NCI-H2227 (cell line): ENCODE measurements around the gene STK38L.

ENCODE experiments used
- DNase-seq: peaks from one replicate; lab custom pipeline; 2025; ENCODE audit not compliant: unreplicated experiment; lab: John Stamatoyannopoulos, UW

Gene STK38L

GRCh38 chr12:27309995-27310315 lies 65.9 kb downstream of the STK38L start:
- DNase-seq, result no peak

GRCh38 chr12:27316947-27317346 lies 72.9 kb downstream of the STK38L start:
- no peak for DNase-seq

GRCh38 chr12:27319409-27319808 lies 75.3 kb downstream of the STK38L start:
- DNase-seq, result no peak

- no peak for DNase-seq
Observed at GRCh38 chr12:27319848-27320247, 75.8 kb downstream of the STK38L start.

- no peak for DNase-seq
Observed at GRCh38 chr12:27324530-27324929, 80.4 kb downstream of the STK38L start.

GRCh38 chr12:27330846-27331245 lies 86.8 kb downstream of the STK38L start:
- no peak for DNase-seq

- DNase-seq, result no peak
Observed at GRCh38 chr12:27331291-27331926, 87.3 kb downstream of the STK38L start.

- DNase-seq, result no peak
Observed at GRCh38 chr12:27331927-27332324, 87.8 kb downstream of the STK38L start.

- no peak for DNase-seq
Observed at GRCh38 chr12:27332407-27332713, 88.3 kb downstream of the STK38L start.

GRCh38 chr12:27332714-27333402 lies 88.8 kb downstream of the STK38L start, which contains the start of gene BMAL2:
TSS of gene BMAL2 (plus strand) at chr12:27332836. CDS start at chr12:27333073, 237 bp downstream.
- DNase-seq, result peak; percentile 70

GRCh38 chr12:27333403-27334009 lies 89.4 kb downstream of the STK38L start:
- DNase-seq, result peak; percentile 31

GRCh38 chr12:27334042-27334720 lies 90.1 kb downstream of the STK38L start:
- DNase-seq, result no peak

GRCh38 chr12:27334721-27335082 lies 90.6 kb downstream of the STK38L start:
- no peak for DNase-seq

GRCh38 chr12:27335364-27336281 lies 91.5 kb downstream of the STK38L start:
- DNase-seq, result no peak

- no peak for DNase-seq
Observed at GRCh38 chr12:27336282-27336653, 92.2 kb downstream of the STK38L start.

- no peak for DNase-seq
Observed at GRCh38 chr12:27337376-27337775, 93.3 kb downstream of the STK38L start.

- DNase-seq, result no peak
Observed at GRCh38 chr12:27338473-27338872, 94.4 kb downstream of the STK38L start.

GRCh38 chr12:27340971-27341370 lies 96.9 kb downstream of the STK38L start:
- DNase-seq, result no peak

GRCh38 chr12:27342536-27342935 lies 98.5 kb downstream of the STK38L start:
- DNase-seq, result no peak

GRCh38 chr12:27343255-27344000 lies 99.3 kb downstream of the STK38L start:
- DNase-seq, result no peak
